K562 (cell line): Measurements from ENCODE around the gene SIGLEC11. TPM values are rescaled to one million over a fixed set of nuclear protein-coding genes. Genes with fewer than 3 reads are reported as not detected.
A peak's percentile ranks its signal among the peaks of the same experiment; 100 is the strongest.

Experiments
- ATAC-seq: fragments of 200-7000 bp; cut with Tn5 transposase; 3 replicates; pipeline ENCODE4 v1.9.1; 2020; ENCODE audit warnings: moderate library complexity
- BruUV-seq: library from RNA; stranded (reverse); fragments of 400-500 nt; replicated peaks from 2 replicates; lab custom pipeline; 2021; lab: Mats Ljungman, UMichigan
- CTCF ChIA-PET: fragments of 300-600 bp; formaldehyde crosslinking; extraction: SDS; loops from one replicate; lab custom pipeline; 2021; ENCODE audit warnings: low intra/inter-chr PET ratio; lab: Yijun Ruan, JAX
- POLR2A ChIA-PET: fragments of 300-600, 350-650 bp; sonication (Branson Sonifier 250); formaldehyde crosslinking; extraction: SDS; loops from one replicate; lab custom pipeline; 2021; ENCODE audit warnings: antibody characterized with exemption, inconsistent platforms; lab: Yijun Ruan, JAX
- DNase-seq, 4 experiments: peaks; one replicate each; pipeline versions ENCODE4 v3.0.0 to v3.0.0-alpha.2; 2011 to 2018; ENCODE audit warnings: low spot score in 3 of 4, mixed read lengths in 3 of 4; ENCODE audit errors: extremely low read depth in 1 of 4
- FAIRE-seq: peaks from 2 replicates; lab custom pipeline; 2011; peaks lifted over from hg19 to GRCh38; lab: Jason Lieb, UNC
- H2AFZ ChIP-seq: 2 replicates; pipeline ENCODE4 v1.6.0; 2011; ENCODE audit warnings: low read depth, low read length, control low read depth, inconsistent platforms
- H3K27ac ChIP-seq: fragments of 200-600 bp; 3 replicates; pipeline ENCODE4 v1.8.0; 2011; ENCODE audit warnings: low read depth, mild to moderate bottlenecking, control low read depth, inconsistent platforms, low read length, moderate library complexity, mixed read lengths; ENCODE audit errors: extremely low read depth
- H3K27me3 ChIP-seq, 2 experiments: fragments of 300-600 bp in 1 of 2; 2 replicates in 1 of 2; 3 replicates in 1 of 2; pipeline versions ENCODE4 v1.6.0 to v1.8.0; 2011; ENCODE audit warnings: inconsistent platforms in 2 of 2, low read length in 2 of 2, mild to moderate bottlenecking in 1 of 2, mixed read lengths in 1 of 2, moderate library complexity in 1 of 2; ENCODE audit not compliant: control insufficient read depth in 2 of 2, insufficient read depth in 2 of 2
- H3K36me3 ChIP-seq: fragments of 300-600 bp; 3 replicates; pipeline ENCODE4 v1.8.0; 2011; ENCODE audit warnings: mild to moderate bottlenecking, low read length, inconsistent platforms; ENCODE audit not compliant: control insufficient read depth, insufficient read depth
- H3K4me1 ChIP-seq, 2 experiments: fragments of 200-600 bp in 1 of 2; replicated peaks in 1 of 2; 2 replicates in 1 of 2; 3 replicates in 1 of 2; pipeline versions ENCODE4 v1.5.1 to v1.8.0; 2011; ENCODE audit warnings: inconsistent platforms in 2 of 2, low read length in 2 of 2, mild to moderate bottlenecking in 1 of 2, mixed read lengths in 1 of 2, moderate library complexity in 1 of 2; ENCODE audit not compliant: control insufficient read depth in 2 of 2, insufficient read depth in 2 of 2
- H3K4me2 ChIP-seq: 2 replicates; pipeline ENCODE4 v1.6.1; 2011; ENCODE audit warnings: low read length, control low read depth, inconsistent platforms, mixed read lengths; ENCODE audit not compliant: insufficient read depth
- H3K4me3 ChIP-seq: fragments of 200-600 bp; sonication (generic), shearing (Covaris generic); 2 replicates; pipeline ENCODE4 v1.5.1; 2016; ENCODE audit warnings: control low read depth, inconsistent platforms
- H3K79me2 ChIP-seq: fragments of 200-600 bp; 3 replicates; pipeline ENCODE4 v1.8.0; 2011; ENCODE audit warnings: low read length, inconsistent platforms; ENCODE audit not compliant: control insufficient read depth, insufficient read depth
- H3K9ac ChIP-seq, 2 experiments: 2 replicates each; pipeline versions ENCODE4 v1.6.0 to v1.6.1; 2011; ENCODE audit warnings: low read depth in 2 of 2, low read length in 2 of 2, control low read depth in 1 of 2, inconsistent platforms in 1 of 2, mild to moderate bottlenecking in 1 of 2, mixed read lengths in 1 of 2; ENCODE audit not compliant: insufficient read depth in 1 of 2
- H3K9me1 ChIP-seq: one replicate; pipeline ENCODE4 v1.6.0; 2011; ENCODE audit warnings: inconsistent platforms, mild to moderate bottlenecking, low read length, moderate library complexity; ENCODE audit not compliant: control insufficient read depth, insufficient read depth
- H3K9me3 ChIP-seq: replicated peaks from 2 replicates; pipeline ENCODE4 v1.5.1; 2011; ENCODE audit warnings: low read depth, low read length, inconsistent platforms; ENCODE audit not compliant: control insufficient read depth, insufficient read depth
- H4K20me1 ChIP-seq: replicated peaks from 2 replicates; pipeline ENCODE4 v1.6.1; 2011; ENCODE audit warnings: low read length, inconsistent platforms, mixed read lengths; ENCODE audit not compliant: control insufficient read depth, insufficient read depth
- BRD9 ChIP-seq: fragments of 450-650 bp; IDR thresholded peaks from 2 replicates; pipeline ENCODE4 v1.6.1; 2018; ENCODE audit warnings: low read depth; ENCODE audit not compliant: partially characterized antibody
- CREB1 ChIP-seq, 2 experiments: sonication (generic) in 1 of 2; formaldehyde crosslinking in 1 of 2; IDR thresholded peaks; 2 replicates each; pipeline versions ENCODE4 v1.6.1 to v1.8.0; 2012 to 2022; ENCODE audit warnings: inconsistent platforms in 1 of 2, mild to moderate bottlenecking in 1 of 2, missing genetic modification reagents in 1 of 2, moderate library complexity in 1 of 2
- KLF6 ChIP-seq: fragments of 250-450 bp; sonication (Bioruptor Pico); IDR thresholded peaks from 2 replicates; pipeline ENCODE4 v1.4.0; 2020; ENCODE audit warnings: mild to moderate bottlenecking, moderate library complexity, borderline replicate concordance
- LEF1 ChIP-seq: fragments of 450-650 bp; IDR thresholded peaks from 2 replicates; pipeline ENCODE4 v1.6.1; 2016; ENCODE audit warnings: mild to moderate bottlenecking
- MIER1 ChIP-seq: fragments of 450-650 bp; IDR thresholded peaks from 2 replicates; pipeline ENCODE4 v1.6.1; 2016; ENCODE audit warnings: antibody characterized with exemption, mild to moderate bottlenecking, low read depth
- MTA1 ChIP-seq: fragments of 450-650 bp; IDR thresholded peaks from 2 replicates; pipeline ENCODE4 v1.6.1; 2017; ENCODE audit warnings: borderline replicate concordance
- MYNN ChIP-seq, 2 experiments: sonication (generic); formaldehyde crosslinking in 1 of 2; IDR thresholded peaks; 2 replicates each; pipeline versions ENCODE4 v1.5.0 to v1.6.1; 2016 to 2020; ENCODE audit warnings: antibody characterized with exemption in 1 of 2, missing genetic modification reagents in 1 of 2
- POLR2A ChIP-seq: fragments of 450-650 bp; conservative IDR thresholded peaks from 2 replicates; pipeline ENCODE4 v1.6.1; 2016
- SETDB1 ChIP-seq: IDR thresholded peaks from one replicate; pipeline ENCODE4 v1.6.1; 2012; ENCODE audit warnings: low read length, control low read depth, inconsistent platforms
- SREBF2 ChIP-seq: sonication (generic); formaldehyde crosslinking; IDR thresholded peaks from 2 replicates; pipeline ENCODE4 v1.4.0; 2020; ENCODE audit warnings: mild to moderate bottlenecking, missing genetic modification reagents
- SUPT5H ChIP-seq: fragments of 450-650 bp; IDR thresholded peaks from 2 replicates; pipeline ENCODE4 v1.6.1; 2016
- TCF3 ChIP-seq: sonication (generic); formaldehyde crosslinking; IDR thresholded peaks from 2 replicates; pipeline ENCODE4 v1.4.0; 2020; ENCODE audit warnings: mild to moderate bottlenecking, missing genetic modification reagents
- YY1 ChIP-seq, 3 experiments: IDR thresholded peaks; 2 replicates each; pipeline ENCODE4 v1.6.1; 2011; ENCODE audit warnings: low read length in 2 of 3, mild to moderate bottlenecking in 2 of 3, moderate library complexity in 2 of 3, borderline replicate concordance in 1 of 3, control low read depth in 1 of 3, low read depth in 1 of 3; ENCODE audit not compliant: insufficient read depth in 3 of 3, insufficient replicate concordance in 2 of 3, control insufficient read depth in 1 of 3, insufficient read length in 1 of 3; ENCODE audit errors: extremely low read depth in 1 of 3
- ZC3H4 ChIP-seq: sonication (generic); formaldehyde crosslinking; IDR thresholded peaks from 2 replicates; pipeline ENCODE4 v1.9.0; 2021; ENCODE audit warnings: missing genetic modification reagents, borderline replicate concordance
- ZFP36 ChIP-seq: fragments of 150-350 bp; IDR thresholded peaks from 2 replicates; pipeline ENCODE4 v1.6.1; 2018; ENCODE audit warnings: low read length, low read depth; ENCODE audit not compliant: partially characterized antibody
- ZNF584 ChIP-seq: fragments of 200-800 bp; sonication (Bioruptor generic); IDR thresholded peaks from 2 replicates; pipeline ENCODE4 v1.6.1; 2016; ENCODE audit warnings: low read depth, mild to moderate bottlenecking, missing genetic modification characterization, missing compliant biosample characterization
- WGBS: fragments of 100-300 bp; shearing (Covaris generic); methylation state at CpG from one replicate; pipeline ENCODE4 v1.1.6; 2016; ENCODE audit warnings: low coverage, mixed read lengths; ENCODE audit not compliant: insufficient coverage; ENCODE audit errors: missing lambda C conversion rate; 5-methylcytosine and 5-hydroxymethylcytosine counted together
- in situ Hi-C: fragments of 300-500 bp; cut with MboI; formaldehyde crosslinking; loops from 4 replicates; pipeline ENCODE4 v1.15.0; 2018; ENCODE audit warnings: inconsistent platforms, mixed read lengths
- intact Hi-C: fragments of 100-400 bp; cut with micrococcal nuclease; formaldehyde crosslinking; loops from 2 replicates; pipeline ENCODE4 v1.14.2; 2022
- polyA plus RNA-seq, 8 experiments: library from polyadenylated mRNA; depleted of rRNA in 4 of 8; stranded (reverse) in 5 of 8; unstranded in 3 of 8; fragments of >200 nt; fragmentation: Nextera tagmentation in 2 of 8; fragmentation: Illumina TruSeq in 1 of 8; extraction: Ambion mirVana in 2 of 8; extraction: Trizol in 1 of 8; gene quantifications; 2 replicates each; pipeline versions ENCODE4 v1.2.1 to v1.2.3, GENCODE V29; 2011 to 2014; ENCODE audit warnings: inconsistent platforms in 1 of 8, missing spikeins in 1 of 8
- total RNA-seq, 7 experiments: library from RNA; depleted of rRNA in 6 of 7; stranded (reverse); fragments of >200 nt in 6 of 7; fragmentation: Illumina TruSeq in 2 of 7; extraction: Trizol in 2 of 7; gene quantifications; 2 replicates each; pipeline versions ENCODE4 v1.2.1 to v1.2.3, GENCODE V29; 2011 to 2021; ENCODE audit warnings: low replicate concordance in 1 of 7
- TF ChIP-seq, protein P1 (sequence below), 2 experiments: fragments of 250-450 bp in 1 of 2; fragments of 450-650 bp in 1 of 2; sonication (Bioruptor Pico) in 1 of 2; IDR thresholded peaks; 2 replicates each; pipeline versions ENCODE4 v1.6.1 to v1.8.0; 2016 to 2021; ENCODE audit warnings: mild to moderate bottlenecking in 2 of 2, moderate library complexity in 2 of 2, missing compliant biosample characterization in 1 of 2, missing genetic modification characterization in 1 of 2
- TF ChIP-seq, protein P2 (sequence below): fragments of 250-450 bp; sonication (Bioruptor Pico); IDR thresholded peaks from 2 replicates; pipeline ENCODE4 v1.8.0; 2022; ENCODE audit warnings: moderate library complexity, mild to moderate bottlenecking, inconsistent platforms
- TF ChIP-seq, protein P3 (sequence below): fragments of 250-450 bp; sonication (Bioruptor Pico); IDR thresholded peaks from 2 replicates; pipeline ENCODE4 v1.4.0; 2020; ENCODE audit warnings: borderline replicate concordance

The SIGLEC11 gene
- total and polyA plus RNA-seq, 9 of the 15 experiments (the other 6 are each of a cell fraction or from before 2014, with no cell fraction given): not detected

DNA sequence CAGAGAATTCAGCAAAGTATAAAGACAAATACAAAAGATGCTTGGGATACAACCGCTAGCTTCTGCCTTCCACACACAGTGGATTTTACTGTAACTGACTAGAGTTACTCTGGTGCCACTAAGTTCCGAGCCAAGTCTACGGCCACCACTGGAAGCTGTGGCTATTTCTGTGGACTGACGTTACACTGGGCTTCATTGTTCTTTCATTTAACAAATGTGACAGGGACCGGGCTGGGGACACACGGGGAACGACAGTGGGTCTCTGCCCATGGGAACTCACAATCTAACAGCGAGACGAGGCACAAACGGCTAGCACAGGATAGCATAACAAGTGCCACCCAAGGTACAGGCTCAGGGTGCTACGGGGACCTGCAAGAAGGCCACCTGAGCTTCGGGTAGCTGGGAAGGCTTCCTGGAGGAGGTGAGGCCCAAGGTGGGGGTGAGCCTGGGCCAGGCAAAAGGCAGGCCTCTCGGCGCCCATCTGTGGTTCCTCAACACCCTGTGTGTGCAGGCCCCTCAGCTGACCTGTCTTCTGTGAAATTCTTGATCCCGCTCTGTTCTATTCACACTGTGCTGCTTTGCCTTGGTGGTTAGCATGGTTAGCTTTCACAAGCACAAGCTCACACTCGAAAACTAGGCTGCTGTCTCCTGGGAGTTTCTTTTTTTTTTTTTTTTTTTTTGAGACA, 54.0 kb downstream of the SIGLEC11 start:
- TSS peak; percentile 64 for BruUV-seq
- H3K4me2 ChIP-seq: no peak overlapping the region
- H3K4me1 ChIP-seq: peaks cover 0 to 19% of the 10 kb centered on the region in 2 experiments; a peak in 3 of 5 replicates
- no peaks in the 10 kb centered on the region for H3K9me3 ChIP-seq
- ChIA-PET POLR2A (interaction anchor here (0.6 to 0.8 kb wide), 2 partner anchors 17 to 681 kb away, joined by 3 read pairs; no protein-coding TSS in a partner anchor), CTCF (no interaction called here)
- FAIRE-seq (peak; percentile 6), DNase-seq (no peak), ATAC-seq (no peak)
- no peaks in the 10 kb centered on the region for H3K9me1 ChIP-seq
- H3K9ac ChIP-seq: no peak overlapping the region; a peak in 1 of 4 replicates
- no peak overlapping the region for H2AFZ ChIP-seq
- peaks cover 18% of the 10 kb centered on the region for H4K20me1 ChIP-seq
- no peak overlapping the region for H3K4me3 ChIP-seq
- intact Hi-C loops (no loop called here), in situ Hi-C loops (no loop called here)
- peaks cover 20% of the 10 kb centered on the region for H3K79me2 ChIP-seq
- H3K36me3 ChIP-seq: peaks cover 56% of the 10 kb centered on the region; the same call in 2 of the 3 replicates
- whole genome bisulfite sequencing: 89% methylated on average over 15 of the region's 16 CpGs
- H3K27me3 ChIP-seq: no peaks in the 10 kb centered on the region
- no peak overlapping the region for H3K27ac ChIP-seq
- peak; percentile 44 for TF ChIP-seq SUPT5H
- TF ChIP-seq POLR2A: peak; percentile 47
- no peak for TF ChIP-seq SETDB1
- no peak for TF ChIP-seq TCF3 (CRISPR knock-in tag)
- no peak for TF ChIP-seq BRD9
- no peak for TF ChIP-seq MTA1
- TF ChIP-seq, protein P1, sequence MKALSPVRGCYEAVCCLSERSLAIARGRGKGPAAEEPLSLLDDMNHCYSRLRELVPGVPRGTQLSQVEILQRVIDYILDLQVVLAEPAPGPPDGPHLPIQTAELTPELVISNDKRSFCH (CRISPR knock-in tag; IDR thresholded peaks at IDR 0.05): no peak
- TF ChIP-seq, protein P1 (tag; IDR thresholded peaks at IDR 0.05): no peak
- 0 out of 2 replicates have a peak, but pooled peaks have one; percentile 9 for TF ChIP-seq MYNN (IDR thresholded peaks at IDR 0.05)
- TF ChIP-seq MYNN (CRISPR knock-in tag; IDR thresholded peaks at IDR 0.05): no peak
- TF ChIP-seq YY1 (IDR thresholded peaks at IDR 0.05; ENCODE audit: borderline replicate concordance in 1 of 3, control insufficient read depth in 1 of 3, extremely low read depth in 1 of 3, insufficient read depth in 3 of 3, insufficient read length in 1 of 3, insufficient replicate concordance in 2 of 3, low read depth in 1 of 3, low read length in 2 of 3): no peak
- no peak for TF ChIP-seq KLF6 (CRISPR knock-in tag)
- no peak for TF ChIP-seq MIER1
- no peak for TF ChIP-seq SREBF2 (CRISPR knock-in tag)
- TF ChIP-seq, protein P2, sequence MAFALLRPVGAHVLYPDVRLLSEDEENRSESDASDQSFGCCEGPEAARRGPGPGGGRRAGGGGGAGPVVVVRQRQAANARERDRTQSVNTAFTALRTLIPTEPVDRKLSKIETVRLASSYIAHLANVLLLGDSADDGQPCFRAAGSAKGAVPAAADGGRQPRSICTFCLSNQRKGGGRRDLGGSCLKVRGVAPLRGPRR (CRISPR knock-in tag): no peak
- no peak for TF ChIP-seq ZC3H4 (CRISPR knock-in tag)
- TF ChIP-seq LEF1: no peak
- peak; percentile 58 for TF ChIP-seq ZFP36
- TF ChIP-seq CREB1 (IDR thresholded peaks at IDR 0.05): no peak
- TF ChIP-seq CREB1 (CRISPR knock-in tag; IDR thresholded peaks at IDR 0.05): no peak
- TF ChIP-seq, protein P3, sequence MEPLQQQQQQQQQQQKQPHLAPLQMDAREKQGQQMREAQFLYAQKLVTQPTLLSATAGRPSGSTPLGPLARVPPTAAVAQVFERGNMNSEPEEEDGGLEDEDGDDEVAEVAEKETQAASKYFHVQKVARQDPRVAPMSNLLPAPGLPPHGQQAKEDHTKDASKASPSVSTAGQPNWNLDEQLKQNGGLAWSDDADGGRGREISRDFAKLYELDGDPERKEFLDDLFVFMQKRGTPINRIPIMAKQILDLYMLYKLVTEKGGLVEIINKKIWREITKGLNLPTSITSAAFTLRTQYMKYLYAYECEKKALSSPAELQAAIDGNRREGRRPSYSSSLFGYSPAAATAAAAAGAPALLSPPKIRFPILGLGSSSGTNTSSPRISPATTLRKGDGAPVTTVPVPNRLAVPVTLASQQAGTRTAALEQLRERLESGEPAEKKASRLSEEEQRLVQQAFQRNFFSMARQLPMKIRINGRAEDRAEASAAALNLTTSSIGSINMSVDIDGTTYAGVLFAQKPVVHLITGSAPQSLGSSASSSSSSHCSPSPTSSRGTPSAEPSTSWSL (CRISPR knock-in tag): no peak
- TF ChIP-seq ZNF584 (CRISPR knock-in tag): no peak
